Endothelial cell (in vitro differentiated cells): Measurements from ENCODE around the gene KCNB1. TPM values are rescaled to one million over a fixed set of nuclear protein-coding genes. Genes with fewer than 3 reads are reported as not detected.

Source experiments
- DNase-seq: peaks from one replicate; pipeline ENCODE4 v3.0.0; 2021; ENCODE audit warnings: low spot score
- H3K27ac Mint-ChIP-seq: one replicate; pipeline ENCODE4 v1.8.0; 2021; ENCODE audit warnings: mixed read lengths, inconsistent platforms; ENCODE audit not compliant: unreplicated experiment
- H3K27me3 Mint-ChIP-seq: one replicate; pipeline ENCODE4 v1.8.0; 2021; ENCODE audit warnings: mild to moderate bottlenecking, moderate library complexity, mixed read lengths, inconsistent platforms; ENCODE audit not compliant: unreplicated experiment
- H3K36me3 Mint-ChIP-seq: one replicate; pipeline ENCODE4 v1.8.0; 2021; ENCODE audit warnings: mild to moderate bottlenecking, low read depth, mixed read lengths, inconsistent platforms; ENCODE audit not compliant: unreplicated experiment
- H3K4me1 Mint-ChIP-seq: one replicate; pipeline ENCODE4 v1.8.0; 2021; ENCODE audit warnings: mild to moderate bottlenecking, mixed read lengths, inconsistent platforms; ENCODE audit not compliant: unreplicated experiment
- H3K4me3 Mint-ChIP-seq: one replicate; pipeline ENCODE4 v1.8.0; 2021; ENCODE audit warnings: mild to moderate bottlenecking, mixed read lengths, inconsistent platforms; ENCODE audit not compliant: unreplicated experiment
- H3K9me3 Mint-ChIP-seq: one replicate; pipeline ENCODE4 v1.8.0; 2021; ENCODE audit warnings: mixed read lengths, inconsistent platforms; ENCODE audit not compliant: unreplicated experiment
- total RNA-seq: library from RNA; stranded (reverse); fragmentation: NEBNext Ultra II Directional; extraction: Animal tissue kit (Norgen Biotek cat#: 25700); gene quantifications from one replicate; pipeline ENCODE4 v1.2.1, GENCODE V29; 2021; ENCODE audit not compliant: unreplicated experiment
- TF ChIP-seq, protein P1 (sequence below): fragments of 200-600 bp; sonication (generic); IDR thresholded peaks from one replicate; pipeline ENCODE4 v1.5.0; 2021; ENCODE audit warnings: antibody characterized with exemption; ENCODE audit not compliant: unreplicated experiment

KCNB1 gene
- total RNA-seq, 1 donor from 2014 or later: 0.36 TPM

DNA sequence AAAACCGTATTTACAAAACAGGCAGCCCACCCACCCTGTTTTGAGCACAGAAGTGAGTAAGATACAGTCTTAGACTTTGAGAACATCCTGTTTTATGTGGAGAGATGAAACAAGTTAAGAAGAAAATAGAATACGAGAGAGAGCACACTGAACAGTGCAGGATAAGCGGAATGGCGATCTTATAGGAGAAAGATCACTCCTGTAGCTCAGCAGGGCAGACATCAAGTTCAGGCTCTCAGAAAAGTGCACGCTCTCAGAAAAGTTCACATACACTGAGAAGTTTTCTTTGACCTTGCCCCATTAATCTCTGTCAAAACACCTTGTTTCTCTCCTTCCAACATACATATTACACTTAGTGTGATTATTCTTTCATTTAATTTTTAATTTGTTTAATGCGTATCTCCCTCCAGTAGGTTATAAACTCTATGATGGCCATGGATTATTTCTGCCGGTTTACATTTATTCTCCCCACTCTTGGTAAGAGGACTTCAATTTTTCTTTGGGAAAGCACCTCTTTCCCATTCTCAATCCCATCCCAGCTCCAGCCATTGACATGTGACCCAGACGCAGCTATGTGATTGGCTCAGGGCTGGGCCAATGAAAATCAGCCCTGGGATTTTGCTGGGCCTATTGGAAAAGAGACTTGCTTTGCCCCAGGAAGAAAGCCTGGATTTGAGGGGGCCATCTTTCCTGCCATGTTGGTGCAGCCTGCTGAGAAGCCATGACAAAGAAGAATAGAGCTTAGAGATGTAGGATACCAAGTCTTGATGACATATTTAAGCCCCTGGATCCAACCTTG lies 16.2 kb downstream of the KCNB1 start:
- TF ChIP-seq, protein P1, sequence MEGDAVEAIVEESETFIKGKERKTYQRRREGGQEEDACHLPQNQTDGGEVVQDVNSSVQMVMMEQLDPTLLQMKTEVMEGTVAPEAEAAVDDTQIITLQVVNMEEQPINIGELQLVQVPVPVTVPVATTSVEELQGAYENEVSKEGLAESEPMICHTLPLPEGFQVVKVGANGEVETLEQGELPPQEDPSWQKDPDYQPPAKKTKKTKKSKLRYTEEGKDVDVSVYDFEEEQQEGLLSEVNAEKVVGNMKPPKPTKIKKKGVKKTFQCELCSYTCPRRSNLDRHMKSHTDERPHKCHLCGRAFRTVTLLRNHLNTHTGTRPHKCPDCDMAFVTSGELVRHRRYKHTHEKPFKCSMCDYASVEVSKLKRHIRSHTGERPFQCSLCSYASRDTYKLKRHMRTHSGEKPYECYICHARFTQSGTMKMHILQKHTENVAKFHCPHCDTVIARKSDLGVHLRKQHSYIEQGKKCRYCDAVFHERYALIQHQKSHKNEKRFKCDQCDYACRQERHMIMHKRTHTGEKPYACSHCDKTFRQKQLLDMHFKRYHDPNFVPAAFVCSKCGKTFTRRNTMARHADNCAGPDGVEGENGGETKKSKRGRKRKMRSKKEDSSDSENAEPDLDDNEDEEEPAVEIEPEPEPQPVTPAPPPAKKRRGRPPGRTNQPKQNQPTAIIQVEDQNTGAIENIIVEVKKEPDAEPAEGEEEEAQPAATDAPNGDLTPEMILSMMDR: no peak
- Mint-ChIP-seq H3K4me3 (no peak overlapping the region), H3K4me1 (no peaks in the 10 kb centered on the region), H3K9me3 (no peaks in the 10 kb centered on the region), H3K27ac (no peak overlapping the region), H3K36me3 (no peaks in the 10 kb centered on the region), H3K27me3 (peaks cover 2% of the 10 kb centered on the region)
- no peak for DNase-seq

DNA sequence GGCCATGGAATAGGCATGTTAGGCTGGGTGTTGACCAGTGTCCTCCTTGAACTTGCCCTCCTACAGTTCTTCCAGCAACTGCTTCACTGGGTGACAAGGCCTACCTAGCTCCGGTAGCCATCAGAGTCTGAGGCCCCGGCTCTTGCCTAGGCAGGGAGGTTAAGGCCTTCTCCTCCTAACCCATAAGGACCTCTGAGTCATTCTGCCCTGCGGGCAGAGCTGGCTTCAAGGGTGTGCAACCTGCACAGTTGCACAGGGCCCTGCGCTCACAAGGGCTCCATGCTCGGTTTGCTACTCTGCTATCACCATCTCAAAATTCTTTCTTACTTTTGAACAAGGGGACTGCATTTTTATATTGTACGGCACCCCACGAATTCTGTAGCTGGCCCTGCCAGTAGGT lies 17.9 kb downstream of the KCNB1 start:
- DNase-seq: no peak
- H3K27me3 Mint-ChIP-seq: peaks cover 2% of the 10 kb centered on the region
- H3K36me3 Mint-ChIP-seq: no peaks in the 10 kb centered on the region
- no peaks in the 10 kb centered on the region for H3K9me3 Mint-ChIP-seq
- H3K4me3 Mint-ChIP-seq: no peak overlapping the region
- TF ChIP-seq, protein P1: no peak
- H3K27ac Mint-ChIP-seq: no peak overlapping the region
- H3K4me1 Mint-ChIP-seq: no peaks in the 10 kb centered on the region

DNA sequence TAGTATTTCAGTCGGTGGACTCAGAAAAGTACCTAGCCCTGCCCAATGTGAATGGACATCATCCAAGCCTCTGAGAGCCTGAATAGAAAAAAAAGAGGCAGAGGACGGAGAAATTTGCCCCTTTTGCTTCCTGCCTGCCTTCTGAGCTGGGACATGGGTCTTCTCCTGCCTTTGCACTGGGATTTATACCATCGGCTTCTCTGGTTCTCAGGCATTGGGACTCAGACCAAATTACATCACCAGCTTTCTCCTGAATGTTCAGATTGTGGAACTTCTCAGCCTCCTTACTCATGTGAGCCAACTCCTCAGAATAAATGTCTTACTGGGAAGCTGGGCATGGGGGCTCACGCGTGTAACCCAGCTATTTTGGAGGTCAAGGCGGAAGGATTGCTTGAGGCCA lies 19.8 kb downstream of the KCNB1 start:
- H3K27ac Mint-ChIP-seq: no peak overlapping the region
- no peaks in the 10 kb centered on the region for H3K36me3 Mint-ChIP-seq
- TF ChIP-seq, protein P1: no peak
- no peak overlapping the region for H3K4me3 Mint-ChIP-seq
- H3K9me3 Mint-ChIP-seq: no peaks in the 10 kb centered on the region
- DNase-seq: no peak
- no peaks in the 10 kb centered on the region for H3K27me3 Mint-ChIP-seq
- no peaks in the 10 kb centered on the region for H3K4me1 Mint-ChIP-seq

DNA sequence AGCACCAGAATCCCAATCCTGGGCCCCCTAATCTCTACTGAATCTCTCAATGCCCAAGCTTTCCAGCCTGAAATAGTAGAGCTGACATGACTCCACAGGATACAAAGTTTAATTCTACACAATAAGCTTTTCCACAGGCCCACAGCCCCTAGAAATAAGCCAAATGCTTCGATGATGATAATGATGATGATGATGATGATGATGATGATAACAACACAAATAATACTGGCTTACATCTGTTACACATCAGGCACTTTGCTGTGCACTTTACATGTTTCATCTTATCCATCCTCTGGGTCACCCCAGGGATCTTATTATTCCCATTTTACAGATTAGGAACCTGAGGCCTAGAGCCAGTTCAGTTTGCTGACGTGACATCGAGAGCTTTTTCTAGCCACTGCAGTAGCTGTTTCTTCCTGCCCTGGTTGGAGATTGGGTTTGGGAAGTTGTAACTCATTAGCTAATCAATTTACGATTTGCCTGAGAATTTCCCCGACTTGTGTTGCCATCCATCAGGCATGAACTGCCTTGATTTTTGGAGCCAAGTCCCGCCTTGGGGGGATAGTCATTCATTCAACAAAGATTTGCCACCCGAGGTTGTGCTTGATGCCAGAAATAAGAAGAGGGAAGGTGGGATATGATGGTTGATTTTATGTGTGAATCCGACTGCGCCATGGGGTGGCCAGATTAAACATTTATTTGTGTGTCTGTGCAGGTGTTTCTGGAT lies 20.4 kb downstream of the KCNB1 start:
- TF ChIP-seq, protein P1: no peak
- no peaks in the 10 kb centered on the region for H3K36me3 Mint-ChIP-seq
- H3K27ac Mint-ChIP-seq: no peak overlapping the region
- no peak overlapping the region for H3K4me3 Mint-ChIP-seq
- no peaks in the 10 kb centered on the region for H3K27me3 Mint-ChIP-seq
- no peaks in the 10 kb centered on the region for H3K4me1 Mint-ChIP-seq
- DNase-seq: no peak
- H3K9me3 Mint-ChIP-seq: no peaks in the 10 kb centered on the region

DNA sequence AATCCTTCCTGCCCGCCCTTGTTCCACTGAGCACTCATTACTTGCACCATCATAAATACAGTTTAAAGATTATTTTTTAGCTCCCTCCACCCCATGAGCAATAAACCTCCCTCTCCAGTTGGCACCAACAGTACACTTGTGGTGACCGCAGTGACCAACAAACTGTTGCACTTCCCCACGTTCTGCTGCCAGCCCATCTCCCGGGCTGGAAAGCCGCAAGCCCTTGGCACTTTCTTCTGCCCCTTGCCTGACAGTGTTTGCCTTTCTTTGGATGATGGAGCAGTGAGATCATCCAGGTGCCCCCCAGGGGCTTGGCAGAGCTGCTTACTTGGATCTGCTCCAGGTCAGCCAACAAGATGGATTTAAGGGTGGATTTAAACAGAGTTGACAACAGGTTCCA lies 21.6 kb downstream of the KCNB1 start:
- no peak overlapping the region for H3K27ac Mint-ChIP-seq
- TF ChIP-seq, protein P1: no peak
- H3K9me3 Mint-ChIP-seq: no peaks in the 10 kb centered on the region
- no peaks in the 10 kb centered on the region for H3K4me1 Mint-ChIP-seq
- no peak for DNase-seq
- no peak overlapping the region for H3K4me3 Mint-ChIP-seq
- H3K27me3 Mint-ChIP-seq: no peaks in the 10 kb centered on the region
- no peaks in the 10 kb centered on the region for H3K36me3 Mint-ChIP-seq
